Measurements from ENCODE around the gene DYNC2I2.

- TF ChIP-seq YY1 (IDR thresholded peaks at IDR 0.05; ENCODE audit: insufficient read depth, insufficient read length) (no peak), ZNF274 (IDR thresholded peaks at IDR 0.05; ENCODE audit: low read depth, low read length) (no peak), SUZ12 (IDR thresholded peaks at IDR 0.05; ENCODE audit: extremely low read depth, insufficient read depth, insufficient read length) (no peak)
Measured at GRCh38 chr9:128701227-128701854, 44.7 kb upstream of the DYNC2I2 start.
